ENCODE measurements around the gene REEP5. TPM values are rescaled to one million over a fixed set of nuclear protein-coding genes. Genes with fewer than 3 reads are reported as not detected.

Gene REEP5
- total RNA-seq, 1 experiment from 2014 or later: 49.6 TPM

GRCh38 chr5:112862085-112862484 is 59.9 kb downstream of the REEP5 start:
- ChIA-PET POLR2A (no interaction called here), CTCF (interaction anchor here (1.9 kb wide), 1 partner anchor 14 kb away, joined by 21 read pairs; no protein-coding TSS in a partner anchor)
- no peak for DNase-seq (ENCODE audit: low spot score)
- peak overlapping the region; percentile 96 for H3K4me3 Mint-ChIP-seq
- H3K4me1 Mint-ChIP-seq: peaks cover 17% of the 10 kb centered on the region
- peaks cover 18% of the 10 kb centered on the region for H3K27me3 Mint-ChIP-seq (ENCODE audit: low read depth)
- peak; percentile 7; the same call in 1 of the 2 replicates for ATAC-seq
- peaks cover 5% of the 10 kb centered on the region; the same call in 1 of the 2 replicates for H3K9me3 Mint-ChIP-seq
- H3K36me3 Mint-ChIP-seq: peaks cover 38% of the 10 kb centered on the region
- TF ChIP-seq SP1 (CRISPR knock-in tag; conservative IDR thresholded peaks at IDR 0.05): no peak
- H3K27ac Mint-ChIP-seq: 0 out of 2 replicates have a peak overlapping the region, but pooled peaks have one; percentile 32

- Mint-ChIP-seq H3K36me3 (peaks cover 33% of the 10 kb centered on the region), H3K4me3 (peak overlapping the region; percentile 96), H3K27me3 (ENCODE audit: low read depth) (peaks cover 20% of the 10 kb centered on the region), H3K9me3 (peaks cover 5% of the 10 kb centered on the region; the same call in 1 of the 2 replicates), H3K27ac (peak overlapping the region; percentile 96), H3K4me1 (peaks cover 17% of the 10 kb centered on the region)
- CTCF ChIA-PET: interaction anchor here (1.0 to 1.9 kb wide), 5 partner anchors 13 to 701 kb away, joined by 3 to 21 read pairs (median 4); partner anchors contain the start of gene REEP5
- no peak for TF ChIP-seq PRRX2 (CRISPR knock-in tag; IDR thresholded peaks at IDR 0.05)
- no peak for DNase-seq (ENCODE audit: low spot score)
- POLR2A ChIA-PET: interaction anchor here (0.6 to 1.7 kb wide), 3 partner anchors 11 to 170 kb away, joined by 3 to 5 read pairs (median 3); no protein-coding TSS in a partner anchor
- no peak for ATAC-seq
Measured at GRCh38 chr5:112861638-112861985, 60.4 kb downstream of the REEP5 start.

- H3K4me3 Mint-ChIP-seq: peak within 1 kb of the TSS; percentile 96
- peak within 1 kb of the TSS; percentile 96 for H3K27ac Mint-ChIP-seq
- H3K4me1 Mint-ChIP-seq: peaks cover 17% of the 10 kb centered on the region
- TF ChIP-seq ARID4B (CRISPR knock-in tag; IDR thresholded peaks at IDR 0.05; ENCODE audit: borderline replicate concordance) (peak; percentile 91), FOXP1 (CRISPR knock-in tag; IDR thresholded peaks at IDR 0.05; ENCODE audit: borderline replicate concordance) (peak; percentile 89; the same call in 1 of the 2 replicates), ZBTB43 (CRISPR knock-in tag; IDR thresholded peaks at IDR 0.05) (peak; percentile 66; the same call in 1 of the 2 replicates), ERG (CRISPR knock-in tag; IDR thresholded peaks at IDR 0.05) (no peak), JUN (CRISPR knock-in tag; IDR thresholded peaks at IDR 0.05) (peak; percentile 36; the same call in 1 of the 2 replicates), PREB (CRISPR knock-in tag; IDR thresholded peaks at IDR 0.05; ENCODE audit: borderline replicate concordance) (peak; percentile 82; the same call in 1 of the 2 replicates), CREB1 (CRISPR knock-in tag; IDR thresholded peaks at IDR 0.05) (peak; percentile 93), AFF4 (CRISPR knock-in tag; IDR thresholded peaks at IDR 0.05; ENCODE audit: borderline replicate concordance) (peak; percentile 90; the same call in 1 of the 2 replicates), ATF2 (CRISPR knock-in tag; IDR thresholded peaks at IDR 0.05; ENCODE audit: borderline replicate concordance, low read depth) (peak; percentile 89; the same call in 1 of the 2 replicates)
Measured at GRCh38 chr5:112860929-112861637, 60.9 kb downstream of the REEP5 start, which contains the start of gene SRP19. Gene SRP19 (plus strand): TSS chr5:112861287. CDS start chr5:112861377, 90 bp downstream.

More at GRCh38 chr5:112860929-112861637, 60.9 kb downstream of the REEP5 start, which contains the start of gene SRP19:
- ChIA-PET CTCF (interaction anchor here (0.9 to 1.9 kb wide), 6 partner anchors 13 to 700 kb away, joined by 3 to 21 read pairs (median 4); partner anchors contain the start of gene REEP5), POLR2A (interaction anchor here (0.6 to 1.7 kb wide), 4 partner anchors 11 to 170 kb away, joined by 3 to 5 read pairs (median 3); no protein-coding TSS in a partner anchor)
- H3K9me3 Mint-ChIP-seq: peaks cover 5% of the 10 kb centered on the region; the same call in 1 of the 2 replicates
- peaks cover 28% of the 10 kb centered on the region for H3K36me3 Mint-ChIP-seq
- ATAC-seq (peak; percentile 93), DNase-seq (ENCODE audit: low spot score) (peak; percentile 91)
- H3K27me3 Mint-ChIP-seq (ENCODE audit: low read depth): peaks cover 25% of the 10 kb centered on the region

All from WTC11 (cell line).